ENCODE measurements around the gene ITGA2B. TPM values are rescaled to one million over a fixed set of nuclear protein-coding genes. Genes with fewer than 3 reads are reported as not detected.

The ITGA2B gene
- total and polyA plus RNA-seq, 8 donors, result under 0.01 to 2.4 (median 0.46) TPM; not detected in 3

DNA sequence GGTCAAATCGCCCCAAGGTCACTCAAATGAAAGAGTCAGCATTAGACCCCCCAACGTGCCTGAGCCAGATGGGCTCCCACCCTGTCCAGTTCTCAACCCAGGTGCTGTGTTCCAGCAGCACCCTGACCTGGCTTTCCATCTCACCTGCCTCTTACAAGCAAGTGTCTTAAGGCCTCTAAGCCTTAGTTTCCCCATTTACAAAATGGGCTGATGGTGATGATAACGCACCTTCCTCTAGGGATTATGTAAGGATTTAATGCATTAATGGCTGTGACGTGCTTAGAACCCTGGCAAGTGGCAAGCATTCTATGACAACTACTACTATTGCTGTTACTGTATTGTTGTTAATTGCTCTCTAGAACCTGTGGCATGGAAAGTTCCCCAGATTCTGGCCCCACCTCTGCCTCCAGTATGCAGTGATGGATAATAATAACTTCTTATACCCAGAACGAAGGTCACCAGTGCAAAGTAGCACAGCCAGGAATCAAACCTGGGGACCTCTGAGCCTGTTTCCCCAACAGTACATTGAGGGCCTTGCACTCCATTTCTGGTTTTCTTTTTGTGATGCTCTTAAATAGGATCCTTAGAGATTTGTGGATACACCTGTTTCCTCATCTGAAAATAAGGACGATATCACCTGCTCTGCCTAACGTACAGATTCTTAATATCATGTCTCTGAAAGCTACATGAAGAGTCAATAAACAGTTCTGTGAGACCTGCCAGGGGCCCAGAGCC is 61.6 kb downstream of the ITGA2B start:
- H3K9me3 ChIP-seq, result no peaks in the 10 kb centered on the region
- no peaks in the 10 kb centered on the region for H3K36me3 ChIP-seq
- TF ChIP-seq, protein P1, sequence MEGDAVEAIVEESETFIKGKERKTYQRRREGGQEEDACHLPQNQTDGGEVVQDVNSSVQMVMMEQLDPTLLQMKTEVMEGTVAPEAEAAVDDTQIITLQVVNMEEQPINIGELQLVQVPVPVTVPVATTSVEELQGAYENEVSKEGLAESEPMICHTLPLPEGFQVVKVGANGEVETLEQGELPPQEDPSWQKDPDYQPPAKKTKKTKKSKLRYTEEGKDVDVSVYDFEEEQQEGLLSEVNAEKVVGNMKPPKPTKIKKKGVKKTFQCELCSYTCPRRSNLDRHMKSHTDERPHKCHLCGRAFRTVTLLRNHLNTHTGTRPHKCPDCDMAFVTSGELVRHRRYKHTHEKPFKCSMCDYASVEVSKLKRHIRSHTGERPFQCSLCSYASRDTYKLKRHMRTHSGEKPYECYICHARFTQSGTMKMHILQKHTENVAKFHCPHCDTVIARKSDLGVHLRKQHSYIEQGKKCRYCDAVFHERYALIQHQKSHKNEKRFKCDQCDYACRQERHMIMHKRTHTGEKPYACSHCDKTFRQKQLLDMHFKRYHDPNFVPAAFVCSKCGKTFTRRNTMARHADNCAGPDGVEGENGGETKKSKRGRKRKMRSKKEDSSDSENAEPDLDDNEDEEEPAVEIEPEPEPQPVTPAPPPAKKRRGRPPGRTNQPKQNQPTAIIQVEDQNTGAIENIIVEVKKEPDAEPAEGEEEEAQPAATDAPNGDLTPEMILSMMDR (IDR thresholded peaks at IDR 0.05), result no peak
- TF ChIP-seq EP300 (IDR thresholded peaks at IDR 0.05) (no peak), POLR2AphosphoS5 (IDR thresholded peaks at IDR 0.05) (no peak), POLR2A (IDR thresholded peaks at IDR 0.05) (no peak)
- H3K27me3 ChIP-seq, result no peaks in the 10 kb centered on the region
- WGBS, 5 donors, result 72 to 76% (median 73%) methylated on average over 6 to 7 of the region's 7 CpGs
- intact Hi-C loops (cut with DNase I; ENCODE audit: low total_unique reads), result no loop called here
- peaks cover 17 to 47% (median 42%) of the 10 kb centered on the region in 4 donors for H3K4me1 ChIP-seq
- DNase-seq, result no peak
- no peak overlapping the region for H3K27ac ChIP-seq
- H3K4me3 ChIP-seq, result no peak overlapping the region

DNA sequence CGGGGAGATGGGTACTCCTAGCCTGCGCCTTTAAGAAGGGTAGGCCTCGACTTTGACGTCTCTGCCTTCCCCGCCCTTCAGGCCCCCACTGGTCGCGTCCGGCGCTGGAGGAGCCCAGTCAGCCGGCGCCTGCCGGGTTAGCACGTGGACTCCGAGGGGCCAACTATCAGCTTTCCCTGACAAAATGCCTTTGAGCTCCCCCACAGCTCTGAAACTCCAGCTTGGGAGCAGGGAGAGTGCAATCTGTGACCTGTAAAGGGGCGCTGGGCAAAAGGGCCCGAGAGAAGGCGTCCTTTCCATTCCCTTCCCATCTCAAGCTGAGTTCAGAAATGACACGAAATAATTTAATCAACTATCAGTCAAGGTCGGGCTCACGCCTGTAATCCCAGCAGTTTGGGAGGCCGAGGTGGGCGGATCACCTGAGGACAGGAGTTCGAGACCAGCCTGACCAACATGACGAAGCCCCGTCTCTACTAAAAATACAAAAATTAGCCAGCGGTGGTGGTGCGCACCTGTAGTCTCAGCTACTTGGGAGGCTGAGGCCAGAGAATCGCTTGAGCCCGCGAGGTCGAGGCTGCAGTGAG is 62.5 kb downstream of the ITGA2B start:
- WGBS, 5 donors, result 21 to 49% (median 27%) methylated on average over 17 to 31 of the region's 31 CpGs
- no peaks in the 10 kb centered on the region for H3K27me3 ChIP-seq
- H3K4me1 ChIP-seq, result peaks cover 18 to 52% (median 42%) of the 10 kb centered on the region in 4 donors
- intact Hi-C loops (cut with DNase I; ENCODE audit: low total_unique reads), result no loop called here
- no peaks in the 10 kb centered on the region for H3K9me3 ChIP-seq
- peak overlapping the region; percentile 96 to 99 (median 98) for H3K4me3 ChIP-seq
- H3K27ac ChIP-seq, result peak overlapping the region in 4 of 5 donors; percentile 90 to 97 (median 94)
- peaks cover 4 to 7% (median 6%) of the 10 kb centered on the region in 4 donors for H3K36me3 ChIP-seq
- DNase-seq, result peak; percentile 97 to 99
- TF ChIP-seq EP300 (IDR thresholded peaks at IDR 0.05) (no peak), POLR2A (IDR thresholded peaks at IDR 0.05) (no peak), POLR2AphosphoS5 (IDR thresholded peaks at IDR 0.05) (peak; percentile 57 to 92 (median 78))
- TF ChIP-seq, protein P1 (IDR thresholded peaks at IDR 0.05), result peak in 1 of 7 experiments; percentile 9

DNA sequence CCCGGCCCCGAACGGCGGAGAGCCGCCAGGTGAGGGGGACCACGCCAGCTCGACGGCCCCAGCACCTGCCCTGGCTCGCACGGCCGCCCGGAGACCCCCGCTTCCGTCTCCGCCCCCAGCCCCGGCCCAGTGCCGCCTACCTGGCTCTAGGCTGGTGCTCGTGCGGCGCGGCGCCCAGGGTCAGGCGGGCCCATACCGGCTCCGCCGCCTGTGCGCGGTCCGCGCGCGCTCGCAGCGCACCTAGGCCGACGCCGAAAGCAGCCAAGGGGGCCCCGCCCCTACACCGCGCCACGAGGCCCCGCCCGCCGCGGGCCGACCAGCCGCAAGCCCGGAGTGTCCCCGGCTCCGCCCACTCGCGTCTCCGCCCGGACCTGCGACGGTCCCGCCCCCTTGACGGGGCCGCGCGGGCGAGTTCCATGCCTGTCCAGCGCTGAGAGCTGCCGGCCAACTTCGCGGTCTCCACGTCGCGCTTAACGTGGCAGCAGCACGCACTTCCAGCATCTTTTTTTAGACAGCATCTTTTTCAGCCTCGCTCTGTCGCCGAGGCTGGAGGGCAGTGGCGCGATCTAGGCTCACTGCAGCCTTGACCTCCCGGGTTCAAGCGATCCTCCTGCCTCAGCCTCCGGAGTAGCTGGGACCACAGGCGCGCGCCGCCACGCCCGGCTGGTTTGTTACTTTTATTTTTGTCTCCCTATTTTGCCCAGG is 64.7 kb downstream of the ITGA2B start, which contains the start of gene SLC25A39:
TSS of gene SLC25A39 (minus strand) at position 253 of the 705 bp plus-strand sequence. CDS start 1,261 bp downstream, outside the sequence.
- H3K27ac ChIP-seq, result peak within 1 kb of the TSS; percentile 90 to 97 (median 96)
- H3K4me3 ChIP-seq, result peak within 1 kb of the TSS; percentile 96 to 99 (median 98)
- H3K27me3 ChIP-seq, result no peaks in the 10 kb centered on the region
- H3K36me3 ChIP-seq, result peaks cover 26 to 29% (median 28%) of the 10 kb centered on the region in 4 donors
- WGBS, 5 donors, result 0% methylated on average over 28 to 85 of the region's 85 CpGs
- TF ChIP-seq EP300 (IDR thresholded peaks at IDR 0.05) (no peak), POLR2AphosphoS5 (IDR thresholded peaks at IDR 0.05) (peak; percentile 79 to 84 (median 81))
- TF ChIP-seq, protein P1 (IDR thresholded peaks at IDR 0.05), result peak in 1 of 7 experiments; percentile 11
- peaks cover 18 to 41% (median 34%) of the 10 kb centered on the region in 4 donors for H3K4me1 ChIP-seq
- intact Hi-C loops (cut with DNase I; ENCODE audit: low total_unique reads), result loop anchor here (5.0 kb wide), 1 partner anchor 112 kb away; no protein-coding TSS in a partner anchor
- H3K9me3 ChIP-seq, result no peaks in the 10 kb centered on the region
- DNase-seq, result peak; percentile 97 to 98

DNA sequence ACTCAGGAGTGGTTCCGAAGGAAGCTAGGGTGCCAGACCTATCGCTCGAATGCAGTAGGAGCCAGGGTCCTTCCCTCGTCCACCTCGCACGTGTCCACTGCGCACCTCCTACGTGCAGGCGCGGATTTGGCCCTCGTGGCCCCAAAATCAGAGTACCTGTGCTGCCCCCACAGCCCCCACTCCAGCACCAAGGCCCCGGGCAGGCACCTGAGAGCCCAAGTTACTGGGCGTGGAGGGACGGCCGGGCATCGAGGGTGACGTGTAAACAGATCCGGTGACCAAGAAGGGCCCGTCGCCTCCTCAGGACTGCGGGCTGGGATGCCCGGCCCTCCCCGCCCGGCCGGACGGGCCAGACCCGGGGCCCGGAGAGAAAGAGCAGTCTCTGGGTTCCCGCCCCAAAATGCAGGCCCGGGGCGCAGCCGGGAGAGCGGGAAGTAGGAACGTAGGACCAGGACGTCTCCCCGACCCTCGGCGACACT is 65.3 kb downstream of the ITGA2B start:
- Histone ChIP-seq H3K27ac (peak overlapping the region; percentile 90 to 97 (median 96)), H3K4me3 (peak overlapping the region; percentile 96 to 99 (median 98)), H3K36me3 (peaks cover 31 to 35% (median 34%) of the 10 kb centered on the region in 4 donors), H3K4me1 (peaks cover 18 to 41% (median 34%) of the 10 kb centered on the region in 4 donors), H3K9me3 (no peaks in the 10 kb centered on the region), H3K27me3 (no peaks in the 10 kb centered on the region)
- intact Hi-C loops (cut with DNase I; ENCODE audit: low total_unique reads), result loop anchor here (5.0 kb wide), 1 partner anchor 112 kb away; no protein-coding TSS in a partner anchor
- 1 to 2% (median 1%) methylated on average over 7 to 38 of the region's 38 CpGs for WGBS, 5 donors
- DNase-seq, result peak in 1 of 2 donors; percentile 49
- TF ChIP-seq EP300 (IDR thresholded peaks at IDR 0.05) (no peak), POLR2A (IDR thresholded peaks at IDR 0.05) (no peak), POLR2AphosphoS5 (IDR thresholded peaks at IDR 0.05) (no peak)
- TF ChIP-seq, protein P1 (IDR thresholded peaks at IDR 0.05), result no peak

All from stomach (tissue), 9 donors.